Activated naive CD4-positive, alpha-beta T cell (primary cell): ENCODE results near the gene RUNX2.
A peak's percentile ranks its signal among the peaks of the same experiment; 100 is the strongest.
"Not testable (repeated sequence)": the region's sequence is repeated elsewhere in the genome, so short reads cannot be mapped to it uniquely, and the experiment has no call there.

Source experiments
- DNase-seq, 4 experiments: peaks; one replicate each; lab custom pipeline; 2025; lab: John Stamatoyannopoulos, UW

Gene RUNX2

GRCh38 chr6:45650524-45651135 is 322.5 kb downstream of the RUNX2 start:
- no peak for DNase-seq

- no peak for DNase-seq
These were observed 323.2 kb downstream of the RUNX2 start for GRCh38 chr6:45651301-45651700.

GRCh38 chr6:45652416-45652815 is 324.3 kb downstream of the RUNX2 start:
- DNase-seq, result no peak

GRCh38 chr6:45653117-45653883 is 325.2 kb downstream of the RUNX2 start:
- no peak for DNase-seq

- no peak for DNase-seq
These were observed 326.5 kb downstream of the RUNX2 start for GRCh38 chr6:45654673-45655072.

GRCh38 chr6:45655745-45656476 is 327.8 kb downstream of the RUNX2 start:
- DNase-seq, result no peak

GRCh38 chr6:45657226-45657625 is 329.1 kb downstream of the RUNX2 start:
- DNase-seq, result no peak

GRCh38 chr6:45658400-45658799 is 330.3 kb downstream of the RUNX2 start:
- no peak for DNase-seq

- no peak for DNase-seq
These were observed 330.8 kb downstream of the RUNX2 start for GRCh38 chr6:45658958-45659357.

- DNase-seq, result no peak
These were observed 333.5 kb downstream of the RUNX2 start for GRCh38 chr6:45661661-45662060.

- DNase-seq, result peak; percentile 10 to 24 (median 14)
These were observed 335.4 kb downstream of the RUNX2 start for GRCh38 chr6:45663251-45664221.

- DNase-seq, result no peak
These were observed 336.6 kb downstream of the RUNX2 start for GRCh38 chr6:45664707-45665106.

- DNase-seq, result no peak
These were observed 337.7 kb downstream of the RUNX2 start for GRCh38 chr6:45665859-45666258.

- DNase-seq, result no peak
These were observed 338.7 kb downstream of the RUNX2 start for GRCh38 chr6:45666846-45667245.

- DNase-seq, result no peak
These were observed 339.2 kb downstream of the RUNX2 start for GRCh38 chr6:45667300-45667699.

- no peak for DNase-seq
These were observed 339.6 kb downstream of the RUNX2 start for GRCh38 chr6:45667766-45668165.

GRCh38 chr6:45668705-45669104 is 340.6 kb downstream of the RUNX2 start:
- no peak for DNase-seq

- DNase-seq, result not testable (repeated sequence)
These were observed 345.0 kb downstream of the RUNX2 start for GRCh38 chr6:45673167-45673566.

GRCh38 chr6:45675166-45675565 is 347.0 kb downstream of the RUNX2 start:
- DNase-seq, result not testable (repeated sequence)

GRCh38 chr6:45675634-45676033 is 347.5 kb downstream of the RUNX2 start:
- no peak for DNase-seq

- DNase-seq, result no peak
These were observed 348.2 kb downstream of the RUNX2 start for GRCh38 chr6:45676380-45676779.
